PC-3 (cell line): Measurements from ENCODE around the gene TEC. TPM values are rescaled to one million over a fixed set of nuclear protein-coding genes. Genes with fewer than 3 reads are reported as not detected.

Source experiments
- ATAC-seq: fragments of 200-7000 bp; cut with Tn5 transposase; 2 replicates; pipeline ENCODE4 v1.9.1; 2020; ENCODE audit warnings: mild to moderate bottlenecking, moderate library complexity
- BruUV-seq: library from RNA; stranded (reverse); fragments of 400-500 nt; replicated peaks from 2 replicates; lab custom pipeline; 2021; lab: Mats Ljungman, UMichigan
- CTCF ChIA-PET: fragments of 300-600 bp; sonication (Branson Sonifier 250); formaldehyde crosslinking; loops from one replicate; lab custom pipeline; 2022; ENCODE audit warnings: antibody characterized with exemption; lab: Charles Lee
- POLR2A ChIA-PET: fragments of 300-600 bp; sonication (Branson Sonifier 250); formaldehyde crosslinking; loops from one replicate; lab custom pipeline; 2022; ENCODE audit warnings: antibody characterized with exemption; ENCODE audit not compliant: unreplicated experiment; lab: Charles Lee
- DNase-seq: peaks from one replicate; pipeline ENCODE4 v3.0.0-alpha.2; 2015
- H2AFZ ChIP-seq: fragments of 300-600 bp; sonication (generic); 2 replicates; pipeline ENCODE4 v1.6.0; 2016; ENCODE audit warnings: antibody characterized with exemption, low read length
- H3F3A ChIP-seq: fragments of 300-600 bp; sonication (generic); one replicate; pipeline ENCODE4 v1.6.0; 2017; ENCODE audit warnings: antibody characterized with exemption, low read length, control low read depth, mild to moderate bottlenecking; ENCODE audit not compliant: unreplicated experiment
- H3K27ac ChIP-seq: fragments of 300-600 bp; sonication (generic); 2 replicates; pipeline ENCODE4 v1.5.1; 2016; ENCODE audit warnings: mild to moderate bottlenecking, low read length
- H3K27me3 ChIP-seq: fragments of 300-600 bp; sonication (generic); 2 replicates; pipeline ENCODE4 v1.6.1; 2016; ENCODE audit warnings: low read length, mixed read lengths
- H3K36me3 ChIP-seq: fragments of 300-600 bp; sonication (generic); 2 replicates; pipeline ENCODE4 v1.6.1; 2016; ENCODE audit warnings: low read depth, mixed run types, low read length, mixed read lengths
- H3K4me1 ChIP-seq: fragments of 300-600 bp; sonication (generic); 2 replicates; pipeline ENCODE4 v1.5.1; 2016; ENCODE audit warnings: low read length; ENCODE audit not compliant: insufficient read depth
- H3K4me2 ChIP-seq: fragments of 300-600 bp; sonication (generic); 2 replicates; pipeline ENCODE4 v1.6.0; 2016; ENCODE audit warnings: low read length
- H3K4me3 ChIP-seq: fragments of 300-600 bp; sonication (generic); 2 replicates; pipeline ENCODE4 v1.5.1; 2016; ENCODE audit warnings: mild to moderate bottlenecking, low read length, mixed read lengths
- H3K79me2 ChIP-seq: fragments of 300-600 bp; sonication (generic); 2 replicates; pipeline ENCODE4 v1.6.1; 2017; ENCODE audit warnings: low read length, mixed read lengths
- H3K9ac ChIP-seq: fragments of 300-600 bp; sonication (generic); 2 replicates; pipeline ENCODE4 v1.6.0; 2016; ENCODE audit warnings: mild to moderate bottlenecking, low read length
- H3K9me2 ChIP-seq: fragments of 300-600 bp; sonication (generic); replicated peaks from 2 replicates; pipeline ENCODE4 v1.6.1; 2016; ENCODE audit warnings: mixed run types, low read length, mixed read lengths
- H3K9me3 ChIP-seq: fragments of 300-600 bp; sonication (generic); 2 replicates; pipeline ENCODE4 v1.6.1; 2016; ENCODE audit warnings: low read length, mixed read lengths
- H4K20me1 ChIP-seq: fragments of 300-600 bp; sonication (generic); 2 replicates; pipeline ENCODE4 v1.6.1; 2016; ENCODE audit warnings: low read length, mixed read lengths
- CTCF ChIP-seq: fragments of 300-600 bp; sonication (generic); conservative IDR thresholded peaks from 2 replicates; pipeline ENCODE4 v1.5.1; 2017; ENCODE audit warnings: antibody characterized with exemption, low read depth, mild to moderate bottlenecking, low read length
- EZH2 ChIP-seq: fragments of 300-600 bp; sonication (generic); IDR thresholded peaks from one replicate; pipeline ENCODE4 v1.6.1; 2017; ENCODE audit warnings: antibody characterized with exemption, mild to moderate bottlenecking, low read length; ENCODE audit not compliant: unreplicated experiment
- EZH2phosphoT487 ChIP-seq: fragments of 300-600 bp; sonication (generic); IDR thresholded peaks from 2 replicates; pipeline ENCODE4 v1.6.1; 2018; ENCODE audit warnings: mild to moderate bottlenecking, antibody characterized with exemption, low read length, borderline replicate concordance
- intact Hi-C: fragments of 100-400 bp; cut with micrococcal nuclease; formaldehyde crosslinking; loops from 2 replicates; pipeline ENCODE4 v1.9.0; 2023
- total RNA-seq: library from RNA; depleted of rRNA; stranded (reverse); fragments of >200 nt; gene quantifications from 2 replicates; pipeline ENCODE4 v1.2.3, GENCODE V29; 2014

TEC gene
- total RNA-seq, 1 experiment from 2014 or later, result 10.4 TPM

- Histone ChIP-seq H2AFZ (no peak overlapping the region), H3K27me3 (no peaks in the 10 kb centered on the region), H3K9me3 (no peaks in the 10 kb centered on the region), H3K9me2 (no peaks in the 10 kb centered on the region), H3K27ac (no peak overlapping the region), H3K4me2 (no peak overlapping the region), H4K20me1 (no peaks in the 10 kb centered on the region), H3K9ac (no peak overlapping the region), H3K4me1 (no peaks in the 10 kb centered on the region), H3K79me2 (no peaks in the 10 kb centered on the region), H3K36me3 (no peaks in the 10 kb centered on the region), H3K4me3 (no peak overlapping the region), H3F3A (no peaks in the 10 kb centered on the region)
- DNase-seq, result no peak
- CTCF ChIA-PET, result no interaction called here
- no TSS peak for BruUV-seq
- ATAC-seq, result no peak
- intact Hi-C loops, result no loop called here
- POLR2A ChIA-PET, result no interaction called here
- no peak for TF ChIP-seq CTCF
- TF ChIP-seq EZH2phosphoT487, result no peak
- TF ChIP-seq EZH2, result no peak
Observed at GRCh38 chr4:48191758-48192157, 77.9 kb downstream of the TEC start.

GRCh38 chr4:48190839-48191238 is 78.8 kb downstream of the TEC start:
- ChIA-PET POLR2A (no interaction called here), CTCF (no interaction called here)
- no peak overlapping the region for H3K9ac ChIP-seq
- TF ChIP-seq EZH2 (no peak), EZH2phosphoT487 (no peak)
- no TSS peak for BruUV-seq
- no peaks in the 10 kb centered on the region for H4K20me1 ChIP-seq
- H2AFZ ChIP-seq, result no peak overlapping the region
- H3K4me3 ChIP-seq, result no peak overlapping the region
- no peak overlapping the region for H3K27ac ChIP-seq
- H3K4me1 ChIP-seq, result no peaks in the 10 kb centered on the region
- no peaks in the 10 kb centered on the region for H3K27me3 ChIP-seq
- H3K9me3 ChIP-seq, result no peaks in the 10 kb centered on the region
- H3K79me2 ChIP-seq, result no peaks in the 10 kb centered on the region
- no peaks in the 10 kb centered on the region for H3K9me2 ChIP-seq
- intact Hi-C loops, result no loop called here
- ATAC-seq (no peak), DNase-seq (no peak)
- no peak overlapping the region for H3K4me2 ChIP-seq
- no peaks in the 10 kb centered on the region for H3K36me3 ChIP-seq
- no peaks in the 10 kb centered on the region for H3F3A ChIP-seq

- Histone ChIP-seq H3K4me2 (no peak overlapping the region), H3K4me1 (no peaks in the 10 kb centered on the region), H3K9me3 (no peaks in the 10 kb centered on the region), H3F3A (no peaks in the 10 kb centered on the region), H3K9ac (no peak overlapping the region), H3K79me2 (no peaks in the 10 kb centered on the region), H3K27ac (no peak overlapping the region), H3K36me3 (no peaks in the 10 kb centered on the region), H3K4me3 (no peak overlapping the region), H2AFZ (no peak overlapping the region), H4K20me1 (no peaks in the 10 kb centered on the region), H3K9me2 (no peaks in the 10 kb centered on the region), H3K27me3 (no peaks in the 10 kb centered on the region)
- ATAC-seq (no peak), DNase-seq (no peak)
- no peak for TF ChIP-seq EZH2
- no peak for TF ChIP-seq EZH2phosphoT487
- no peak for TF ChIP-seq CTCF
- no TSS peak for BruUV-seq
- intact Hi-C loops, result no loop called here
- ChIA-PET POLR2A (no interaction called here), CTCF (no interaction called here)
Observed at GRCh38 chr4:48189731-48190130, 79.9 kb downstream of the TEC start.
